Esophagus (tissue), 2 donors: Measurements from ENCODE around the gene LDLRAD4. TPM values are rescaled to one million over a fixed set of nuclear protein-coding genes. Genes with fewer than 3 reads are reported as not detected.

Source experiments
- H3K27ac ChIP-seq, 2 donors: one replicate each; pipeline ENCODE4 v1.5.1; 2013; ENCODE audit warnings: low read depth in 2 of 2, mild to moderate bottlenecking in 2 of 2, inconsistent platforms in 1 of 2, low read length in 1 of 2, moderate library complexity in 1 of 2
- H3K27me3 ChIP-seq, 2 donors: one replicate each; pipeline ENCODE4 v1.6.1; 2013; ENCODE audit warnings: low read length in 2 of 2, control low read depth in 1 of 2, mild to moderate bottlenecking in 1 of 2; ENCODE audit not compliant: insufficient read depth in 2 of 2, control insufficient read depth in 1 of 2
- H3K36me3 ChIP-seq, 2 donors: one replicate each; pipeline ENCODE4 v1.6.1; 2013; ENCODE audit warnings: low read length in 1 of 2; ENCODE audit not compliant: control insufficient read depth in 2 of 2, insufficient read depth in 2 of 2
- H3K4me1 ChIP-seq, 2 donors: one replicate each; pipeline ENCODE4 v1.6.1; 2013; ENCODE audit warnings: low read length in 1 of 2; ENCODE audit not compliant: control insufficient read depth in 2 of 2, insufficient read depth in 2 of 2
- H3K4me3 ChIP-seq, 2 donors: one replicate each; pipeline ENCODE4 v1.5.1; 2013; ENCODE audit warnings: low read length in 2 of 2, mild to moderate bottlenecking in 2 of 2, low read depth in 1 of 2, moderate library complexity in 1 of 2
- H3K9me3 ChIP-seq, 2 donors: one replicate each; pipeline ENCODE4 v1.6.1; 2013; ENCODE audit warnings: mild to moderate bottlenecking in 2 of 2, low read depth in 1 of 2, low read length in 1 of 2, moderate library complexity in 1 of 2; ENCODE audit not compliant: control insufficient read depth in 2 of 2, insufficient read depth in 1 of 2
- WGBS, 2 donors: extraction: QIAGEN DNeasy Blood & Tissue Kit; methylation state at CpG; one replicate each; pipeline ENCODE4 v1.1.7; 2013; 5-methylcytosine and 5-hydroxymethylcytosine counted together
- polyA plus RNA-seq, 2 donors: library from polyadenylated mRNA; stranded (reverse); fragments of 200-250 nt; gene quantifications; one replicate each; pipeline ENCODE4 v1.2.3, GENCODE V29; 2013
- donor health status: healthy with polysubstance abuse.
- donor health status: Bipolar disorder and iron deficiency.

Gene LDLRAD4
- polyA plus RNA-seq, 2 donors = 0.79 to 0.99 TPM

GRCh38 chr18:13530879-13531387 lies 312.4 kb downstream of the LDLRAD4 start:
- 72 to 74% methylated on average over 7 of the region's 7 CpGs for WGBS, 2 donors
- Histone ChIP-seq H3K4me1 (no peaks in the 10 kb centered on the region), H3K4me3 (no peak overlapping the region), H3K9me3 (no peaks in the 10 kb centered on the region), H3K27me3 (no peaks in the 10 kb centered on the region), H3K36me3 (no peaks in the 10 kb centered on the region), H3K27ac (no peak overlapping the region)

GRCh38 chr18:13531681-13532325 lies 313.2 kb downstream of the LDLRAD4 start:
- Histone ChIP-seq H3K4me1 (no peaks in the 10 kb centered on the region), H3K27ac (no peak overlapping the region), H3K9me3 (no peaks in the 10 kb centered on the region), H3K4me3 (no peak overlapping the region), H3K27me3 (no peaks in the 10 kb centered on the region), H3K36me3 (no peaks in the 10 kb centered on the region)
- WGBS, 2 donors = 93 to 95% methylated on average over 17 of the region's 17 CpGs

GRCh38 chr18:13532406-13533075 lies 314.0 kb downstream of the LDLRAD4 start:
- no peak overlapping the region for H3K27ac ChIP-seq
- 85 to 86% methylated on average over 14 of the region's 14 CpGs for WGBS, 2 donors
- no peaks in the 10 kb centered on the region for H3K27me3 ChIP-seq
- no peaks in the 10 kb centered on the region for H3K36me3 ChIP-seq
- H3K9me3 ChIP-seq = no peaks in the 10 kb centered on the region
- H3K4me3 ChIP-seq = no peak overlapping the region
- no peaks in the 10 kb centered on the region for H3K4me1 ChIP-seq

GRCh38 chr18:13534631-13535030 lies 316.1 kb downstream of the LDLRAD4 start:
- Histone ChIP-seq H3K27me3 (no peaks in the 10 kb centered on the region), H3K36me3 (no peaks in the 10 kb centered on the region), H3K27ac (no peak overlapping the region), H3K4me3 (no peak overlapping the region), H3K4me1 (no peaks in the 10 kb centered on the region), H3K9me3 (no peaks in the 10 kb centered on the region)
- WGBS, 2 donors = 74 to 90% methylated on average over 4 of the region's 4 CpGs

- Histone ChIP-seq H3K27ac (no peak overlapping the region), H3K9me3 (no peaks in the 10 kb centered on the region), H3K27me3 (no peaks in the 10 kb centered on the region), H3K4me1 (peaks cover 0 to 2% of the 10 kb centered on the region in 2 donors), H3K36me3 (no peaks in the 10 kb centered on the region), H3K4me3 (no peak overlapping the region)
Measured at GRCh38 chr18:13536578-13536977, 318.0 kb downstream of the LDLRAD4 start.

- no peak overlapping the region for H3K4me3 ChIP-seq
- WGBS, 2 donors = 81 to 88% methylated on average over 7 of the region's 7 CpGs
- H3K27ac ChIP-seq = no peak overlapping the region
- no peaks in the 10 kb centered on the region for H3K27me3 ChIP-seq
- no peaks in the 10 kb centered on the region for H3K9me3 ChIP-seq
- no peaks in the 10 kb centered on the region for H3K36me3 ChIP-seq
- peaks cover 0 to 2% of the 10 kb centered on the region in 2 donors for H3K4me1 ChIP-seq
Measured at GRCh38 chr18:13537022-13537780, 318.6 kb downstream of the LDLRAD4 start.

GRCh38 chr18:13538630-13539029 lies 320.1 kb downstream of the LDLRAD4 start:
- Histone ChIP-seq H3K4me3 (no peak overlapping the region), H3K9me3 (no peaks in the 10 kb centered on the region), H3K4me1 (peaks cover 0 to 2% of the 10 kb centered on the region in 2 donors), H3K27ac (no peak overlapping the region), H3K27me3 (no peaks in the 10 kb centered on the region), H3K36me3 (no peaks in the 10 kb centered on the region)
- 72 to 88% methylated on average over 2 of the region's 2 CpGs for WGBS, 2 donors

GRCh38 chr18:13539050-13539449 lies 320.5 kb downstream of the LDLRAD4 start:
- no peaks in the 10 kb centered on the region for H3K9me3 ChIP-seq
- WGBS, 2 donors = 40 to 48% methylated on average over 6 of the region's 6 CpGs
- no peak overlapping the region for H3K4me3 ChIP-seq
- no peaks in the 10 kb centered on the region for H3K27me3 ChIP-seq
- no peaks in the 10 kb centered on the region for H3K36me3 ChIP-seq
- H3K4me1 ChIP-seq = peaks cover 0 to 2% of the 10 kb centered on the region in 2 donors
- H3K27ac ChIP-seq = no peak overlapping the region

GRCh38 chr18:13539843-13540476 lies 321.4 kb downstream of the LDLRAD4 start:
- no peak overlapping the region for H3K27ac ChIP-seq
- no peaks in the 10 kb centered on the region for H3K27me3 ChIP-seq
- H3K9me3 ChIP-seq = no peaks in the 10 kb centered on the region
- H3K36me3 ChIP-seq = no peaks in the 10 kb centered on the region
- H3K4me1 ChIP-seq = peaks cover 0 to 2% of the 10 kb centered on the region in 2 donors
- no peak overlapping the region for H3K4me3 ChIP-seq
- 66 to 74% methylated on average over 4 of the region's 4 CpGs for WGBS, 2 donors
